ENCODE results near the gene CACTIN.
"Not testable (repeated sequence)": the region's sequence is repeated elsewhere in the genome, so short reads cannot be mapped to it uniquely, and the experiment has no call there.

CACTIN gene

GRCh38 chr19:3631053-3631861 lies 4.7 kb upstream of the CACTIN start:
- Histone ChIP-seq H3K79me2 (ENCODE audit: insufficient read depth, low read depth) (peaks cover 4% of the 10 kb centered on the region; the same call in 1 of the 2 replicates), H3K27ac (no peak overlapping the region), H3K4me2 (no peak overlapping the region), H2AFZ (ENCODE audit: low read depth) (no peak overlapping the region), H4K20me1 (ENCODE audit: insufficient read depth) (no peaks in the 10 kb centered on the region), H3K9ac (no peak overlapping the region), H3K36me3 (ENCODE audit: insufficient read depth) (no peaks in the 10 kb centered on the region), H3K27me3 (ENCODE audit: insufficient read depth, low read depth) (no peaks in the 10 kb centered on the region), H3K4me3 (IDR thresholded peaks at IDR 0.05; ENCODE audit: insufficient read depth, low read depth, low read length) (no peak overlapping the region), H3K4me1 (ENCODE audit: low read depth, poor library complexity, severe bottlenecking) (no peaks in the 10 kb centered on the region)
- TF ChIP-seq, protein P1, sequence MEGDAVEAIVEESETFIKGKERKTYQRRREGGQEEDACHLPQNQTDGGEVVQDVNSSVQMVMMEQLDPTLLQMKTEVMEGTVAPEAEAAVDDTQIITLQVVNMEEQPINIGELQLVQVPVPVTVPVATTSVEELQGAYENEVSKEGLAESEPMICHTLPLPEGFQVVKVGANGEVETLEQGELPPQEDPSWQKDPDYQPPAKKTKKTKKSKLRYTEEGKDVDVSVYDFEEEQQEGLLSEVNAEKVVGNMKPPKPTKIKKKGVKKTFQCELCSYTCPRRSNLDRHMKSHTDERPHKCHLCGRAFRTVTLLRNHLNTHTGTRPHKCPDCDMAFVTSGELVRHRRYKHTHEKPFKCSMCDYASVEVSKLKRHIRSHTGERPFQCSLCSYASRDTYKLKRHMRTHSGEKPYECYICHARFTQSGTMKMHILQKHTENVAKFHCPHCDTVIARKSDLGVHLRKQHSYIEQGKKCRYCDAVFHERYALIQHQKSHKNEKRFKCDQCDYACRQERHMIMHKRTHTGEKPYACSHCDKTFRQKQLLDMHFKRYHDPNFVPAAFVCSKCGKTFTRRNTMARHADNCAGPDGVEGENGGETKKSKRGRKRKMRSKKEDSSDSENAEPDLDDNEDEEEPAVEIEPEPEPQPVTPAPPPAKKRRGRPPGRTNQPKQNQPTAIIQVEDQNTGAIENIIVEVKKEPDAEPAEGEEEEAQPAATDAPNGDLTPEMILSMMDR (conservative IDR thresholded peaks at IDR 0.05; ENCODE audit: low read depth, low read length), result no peak

- H3K4me2 ChIP-seq; H3K9ac ChIP-seq; H3K4me3 ChIP-seq (IDR thresholded peaks at IDR 0.05; ENCODE audit: insufficient read depth, low read depth, low read length); H3K27ac ChIP-seq; H2AFZ ChIP-seq (ENCODE audit: low read depth); H4K20me1 ChIP-seq (ENCODE audit: insufficient read depth); H3K27me3 ChIP-seq (ENCODE audit: insufficient read depth, low read depth); H3K36me3 ChIP-seq (ENCODE audit: insufficient read depth): not testable (repeated sequence)
- Histone ChIP-seq H3K4me1 (ENCODE audit: low read depth, poor library complexity, severe bottlenecking) (peaks cover 11% of the 10 kb centered on the region), H3K79me2 (ENCODE audit: insufficient read depth, low read depth) (peaks cover 28% of the 10 kb centered on the region)
Measured at GRCh38 chr19:3628766-3629165, 2.2 kb upstream of the CACTIN start.

GRCh38 chr19:3627351-3627723 lies 747 bp upstream of the CACTIN start:
- Histone ChIP-seq H3K27me3 (ENCODE audit: insufficient read depth, low read depth) (no peaks in the 10 kb centered on the region), H3K4me3 (IDR thresholded peaks at IDR 0.05; ENCODE audit: insufficient read depth, low read depth, low read length) (no peak overlapping the region), H2AFZ (ENCODE audit: low read depth) (peak overlapping the region; percentile 39; the same call in 1 of the 2 replicates), H3K4me2 (peak overlapping the region; percentile 21; the same call in 1 of the 2 replicates), H4K20me1 (ENCODE audit: insufficient read depth) (no peaks in the 10 kb centered on the region), H3K9ac (no peak overlapping the region), H3K4me1 (ENCODE audit: low read depth, poor library complexity, severe bottlenecking) (peaks cover 11% of the 10 kb centered on the region), H3K27ac (no peak overlapping the region), H3K79me2 (ENCODE audit: insufficient read depth, low read depth) (peaks cover 28% of the 10 kb centered on the region), H3K36me3 (ENCODE audit: insufficient read depth) (no peaks in the 10 kb centered on the region)
- TF ChIP-seq, protein P1 (conservative IDR thresholded peaks at IDR 0.05; ENCODE audit: low read depth, low read length), result no peak

- H3K36me3 ChIP-seq (ENCODE audit: insufficient read depth), result no peaks in the 10 kb centered on the region
- H3K4me1 ChIP-seq (ENCODE audit: low read depth, poor library complexity, severe bottlenecking), result peaks cover 11% of the 10 kb centered on the region
- TF ChIP-seq, protein P1 (conservative IDR thresholded peaks at IDR 0.05; ENCODE audit: low read depth, low read length), result no peak
- no peak overlapping the region for H3K4me3 ChIP-seq (IDR thresholded peaks at IDR 0.05; ENCODE audit: insufficient read depth, low read depth, low read length)
- no peaks in the 10 kb centered on the region for H4K20me1 ChIP-seq (ENCODE audit: insufficient read depth)
- peaks cover 28% of the 10 kb centered on the region for H3K79me2 ChIP-seq (ENCODE audit: insufficient read depth, low read depth)
- peak overlapping the region; percentile 67; the same call in 1 of the 2 replicates for H3K9ac ChIP-seq
- H2AFZ ChIP-seq (ENCODE audit: low read depth), result peak overlapping the region; percentile 39
- H3K27ac ChIP-seq, result peak overlapping the region; percentile 77
- H3K4me2 ChIP-seq, result peak overlapping the region; percentile 91
- no peaks in the 10 kb centered on the region for H3K27me3 ChIP-seq (ENCODE audit: insufficient read depth, low read depth)
Measured at GRCh38 chr19:3625996-3626472, 556 bp downstream of the CACTIN start.

GRCh38 chr19:3623716-3624115 lies 2.9 kb downstream of the CACTIN start:
- H3K79me2 ChIP-seq (ENCODE audit: insufficient read depth, low read depth), result peaks cover 28% of the 10 kb centered on the region
- H4K20me1 ChIP-seq (ENCODE audit: insufficient read depth), result no peaks in the 10 kb centered on the region
- H3K27me3 ChIP-seq (ENCODE audit: insufficient read depth, low read depth), result no peaks in the 10 kb centered on the region
- no peak overlapping the region for H2AFZ ChIP-seq (ENCODE audit: low read depth)
- H3K9ac ChIP-seq, result no peak overlapping the region
- H3K4me3 ChIP-seq (IDR thresholded peaks at IDR 0.05; ENCODE audit: insufficient read depth, low read depth, low read length), result no peak overlapping the region
- H3K4me2 ChIP-seq, result no peak overlapping the region
- no peaks in the 10 kb centered on the region for H3K36me3 ChIP-seq (ENCODE audit: insufficient read depth)
- peaks cover 17% of the 10 kb centered on the region for H3K4me1 ChIP-seq (ENCODE audit: low read depth, poor library complexity, severe bottlenecking)
- TF ChIP-seq, protein P1 (conservative IDR thresholded peaks at IDR 0.05; ENCODE audit: low read depth, low read length), result no peak
- H3K27ac ChIP-seq, result no peak overlapping the region
